ENCODE data around the gene SLC9A8. TPM values are rescaled to one million over a fixed set of nuclear protein-coding genes. Genes with fewer than 3 reads are reported as not detected.

SLC9A8 gene
- total RNA-seq, 1 experiment from 2014 or later, result 6.5 TPM

DNA sequence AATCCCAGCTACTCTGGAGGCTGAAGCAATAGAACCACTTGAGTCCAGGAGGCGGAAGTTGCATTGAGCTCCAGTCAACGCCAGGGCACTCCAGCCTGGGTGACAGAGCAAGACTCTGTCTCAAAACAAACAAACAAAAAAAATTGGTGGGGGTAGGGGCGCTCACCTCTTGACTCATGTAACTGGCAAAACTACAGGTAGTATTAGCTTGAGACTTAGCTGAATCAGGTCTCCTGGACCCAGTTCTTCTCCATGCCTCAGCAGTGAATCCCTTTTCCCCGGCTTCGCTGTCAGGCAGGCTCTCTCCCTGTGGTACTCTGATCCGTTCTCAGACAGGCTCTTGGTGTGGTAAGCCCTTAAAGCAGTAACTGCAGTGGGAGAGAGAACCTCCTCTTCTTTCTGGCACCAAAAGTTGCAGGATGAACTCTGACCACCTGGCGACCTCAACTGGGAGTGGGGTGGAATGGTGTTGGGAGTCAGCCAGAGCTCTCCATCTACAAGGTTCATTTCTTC lies 12.9 kb downstream of the SLC9A8 start:
- no peaks in the 10 kb centered on the region for H3K4me1 Mint-ChIP-seq
- H3K4me3 Mint-ChIP-seq, result no peak overlapping the region
- H3K27ac Mint-ChIP-seq, result peak overlapping the region; percentile 80; the same call in 1 of the 2 replicates
- H3K27me3 Mint-ChIP-seq (ENCODE audit: low read depth), result no peaks in the 10 kb centered on the region
- DNase-seq (ENCODE audit: low spot score), result no peak
- H3K36me3 Mint-ChIP-seq, result peaks cover 18% of the 10 kb centered on the region
- H3K9me3 Mint-ChIP-seq, result no peaks in the 10 kb centered on the region
- TF ChIP-seq, protein P1, sequence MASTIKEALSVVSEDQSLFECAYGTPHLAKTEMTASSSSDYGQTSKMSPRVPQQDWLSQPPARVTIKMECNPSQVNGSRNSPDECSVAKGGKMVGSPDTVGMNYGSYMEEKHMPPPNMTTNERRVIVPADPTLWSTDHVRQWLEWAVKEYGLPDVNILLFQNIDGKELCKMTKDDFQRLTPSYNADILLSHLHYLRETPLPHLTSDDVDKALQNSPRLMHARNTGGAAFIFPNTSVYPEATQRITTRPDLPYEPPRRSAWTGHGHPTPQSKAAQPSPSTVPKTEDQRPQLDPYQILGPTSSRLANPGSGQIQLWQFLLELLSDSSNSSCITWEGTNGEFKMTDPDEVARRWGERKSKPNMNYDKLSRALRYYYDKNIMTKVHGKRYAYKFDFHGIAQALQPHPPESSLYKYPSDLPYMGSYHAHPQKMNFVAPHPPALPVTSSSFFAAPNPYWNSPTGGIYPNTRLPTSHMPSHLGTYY (CRISPR knock-in tag; IDR thresholded peaks at IDR 0.05), result no peak
- TF ChIP-seq RORB (CRISPR knock-in tag; IDR thresholded peaks at IDR 0.05) (no peak), TP53 (CRISPR knock-in tag; IDR thresholded peaks at IDR 0.05) (no peak), ZNF232 (CRISPR knock-in tag; IDR thresholded peaks at IDR 0.05) (no peak), SP1 (CRISPR knock-in tag; conservative IDR thresholded peaks at IDR 0.05) (no peak), NFE2L1 (CRISPR knock-in tag; IDR thresholded peaks at IDR 0.05) (no peak), ZNF138 (CRISPR knock-in tag; conservative IDR thresholded peaks at IDR 0.05) (no peak), ESRRA (CRISPR knock-in tag; IDR thresholded peaks at IDR 0.05; ENCODE audit: borderline replicate concordance) (no peak), ZNF416 (CRISPR knock-in tag; IDR thresholded peaks at IDR 0.05) (no peak), SMAD3 (CRISPR knock-in tag; IDR thresholded peaks at IDR 0.05; ENCODE audit: borderline replicate concordance) (no peak), MYBL2 (CRISPR knock-in tag; IDR thresholded peaks at IDR 0.05) (no peak), RELA (CRISPR knock-in tag; IDR thresholded peaks at IDR 0.05; ENCODE audit: borderline replicate concordance) (no peak), ZBTB21 (CRISPR knock-in tag; IDR thresholded peaks at IDR 0.05; ENCODE audit: borderline replicate concordance) (no peak), SMAD4 (CRISPR knock-in tag; IDR thresholded peaks at IDR 0.05) (no peak), ZNF396 (CRISPR knock-in tag; IDR thresholded peaks at IDR 0.05; ENCODE audit: borderline replicate concordance) (no peak), OVOL2 (CRISPR knock-in tag; IDR thresholded peaks at IDR 0.05; ENCODE audit: borderline replicate concordance) (no peak), CREB1 (CRISPR knock-in tag; IDR thresholded peaks at IDR 0.05) (no peak)
- TF ChIP-seq, protein P2, sequence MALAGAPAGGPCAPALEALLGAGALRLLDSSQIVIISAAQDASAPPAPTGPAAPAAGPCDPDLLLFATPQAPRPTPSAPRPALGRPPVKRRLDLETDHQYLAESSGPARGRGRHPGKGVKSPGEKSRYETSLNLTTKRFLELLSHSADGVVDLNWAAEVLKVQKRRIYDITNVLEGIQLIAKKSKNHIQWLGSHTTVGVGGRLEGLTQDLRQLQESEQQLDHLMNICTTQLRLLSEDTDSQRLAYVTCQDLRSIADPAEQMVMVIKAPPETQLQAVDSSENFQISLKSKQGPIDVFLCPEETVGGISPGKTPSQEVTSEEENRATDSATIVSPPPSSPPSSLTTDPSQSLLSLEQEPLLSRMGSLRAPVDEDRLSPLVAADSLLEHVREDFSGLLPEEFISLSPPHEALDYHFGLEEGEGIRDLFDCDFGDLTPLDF (CRISPR knock-in tag; IDR thresholded peaks at IDR 0.05), result no peak
- TF ChIP-seq, protein P3, sequence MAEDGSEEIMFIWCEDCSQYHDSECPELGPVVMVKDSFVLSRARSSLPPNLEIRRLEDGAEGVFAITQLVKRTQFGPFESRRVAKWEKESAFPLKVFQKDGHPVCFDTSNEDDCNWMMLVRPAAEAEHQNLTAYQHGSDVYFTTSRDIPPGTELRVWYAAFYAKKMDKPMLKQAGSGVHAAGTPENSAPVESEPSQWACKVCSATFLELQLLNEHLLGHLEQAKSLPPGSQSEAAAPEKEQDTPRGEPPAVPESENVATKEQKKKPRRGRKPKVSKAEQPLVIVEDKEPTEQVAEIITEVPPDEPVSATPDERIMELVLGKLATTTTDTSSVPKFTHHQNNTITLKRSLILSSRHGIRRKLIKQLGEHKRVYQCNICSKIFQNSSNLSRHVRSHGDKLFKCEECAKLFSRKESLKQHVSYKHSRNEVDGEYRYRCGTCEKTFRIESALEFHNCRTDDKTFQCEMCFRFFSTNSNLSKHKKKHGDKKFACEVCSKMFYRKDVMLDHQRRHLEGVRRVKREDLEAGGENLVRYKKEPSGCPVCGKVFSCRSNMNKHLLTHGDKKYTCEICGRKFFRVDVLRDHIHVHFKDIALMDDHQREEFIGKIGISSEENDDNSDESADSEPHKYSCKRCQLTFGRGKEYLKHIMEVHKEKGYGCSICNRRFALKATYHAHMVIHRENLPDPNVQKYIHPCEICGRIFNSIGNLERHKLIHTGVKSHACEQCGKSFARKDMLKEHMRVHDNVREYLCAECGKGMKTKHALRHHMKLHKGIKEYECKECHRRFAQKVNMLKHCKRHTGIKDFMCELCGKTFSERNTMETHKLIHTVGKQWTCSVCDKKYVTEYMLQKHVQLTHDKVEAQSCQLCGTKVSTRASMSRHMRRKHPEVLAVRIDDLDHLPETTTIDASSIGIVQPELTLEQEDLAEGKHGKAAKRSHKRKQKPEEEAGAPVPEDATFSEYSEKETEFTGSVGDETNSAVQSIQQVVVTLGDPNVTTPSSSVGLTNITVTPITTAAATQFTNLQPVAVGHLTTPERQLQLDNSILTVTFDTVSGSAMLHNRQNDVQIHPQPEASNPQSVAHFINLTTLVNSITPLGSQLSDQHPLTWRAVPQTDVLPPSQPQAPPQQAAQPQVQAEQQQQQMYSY (CRISPR knock-in tag; IDR thresholded peaks at IDR 0.05), result no peak
- TF ChIP-seq, protein P4, sequence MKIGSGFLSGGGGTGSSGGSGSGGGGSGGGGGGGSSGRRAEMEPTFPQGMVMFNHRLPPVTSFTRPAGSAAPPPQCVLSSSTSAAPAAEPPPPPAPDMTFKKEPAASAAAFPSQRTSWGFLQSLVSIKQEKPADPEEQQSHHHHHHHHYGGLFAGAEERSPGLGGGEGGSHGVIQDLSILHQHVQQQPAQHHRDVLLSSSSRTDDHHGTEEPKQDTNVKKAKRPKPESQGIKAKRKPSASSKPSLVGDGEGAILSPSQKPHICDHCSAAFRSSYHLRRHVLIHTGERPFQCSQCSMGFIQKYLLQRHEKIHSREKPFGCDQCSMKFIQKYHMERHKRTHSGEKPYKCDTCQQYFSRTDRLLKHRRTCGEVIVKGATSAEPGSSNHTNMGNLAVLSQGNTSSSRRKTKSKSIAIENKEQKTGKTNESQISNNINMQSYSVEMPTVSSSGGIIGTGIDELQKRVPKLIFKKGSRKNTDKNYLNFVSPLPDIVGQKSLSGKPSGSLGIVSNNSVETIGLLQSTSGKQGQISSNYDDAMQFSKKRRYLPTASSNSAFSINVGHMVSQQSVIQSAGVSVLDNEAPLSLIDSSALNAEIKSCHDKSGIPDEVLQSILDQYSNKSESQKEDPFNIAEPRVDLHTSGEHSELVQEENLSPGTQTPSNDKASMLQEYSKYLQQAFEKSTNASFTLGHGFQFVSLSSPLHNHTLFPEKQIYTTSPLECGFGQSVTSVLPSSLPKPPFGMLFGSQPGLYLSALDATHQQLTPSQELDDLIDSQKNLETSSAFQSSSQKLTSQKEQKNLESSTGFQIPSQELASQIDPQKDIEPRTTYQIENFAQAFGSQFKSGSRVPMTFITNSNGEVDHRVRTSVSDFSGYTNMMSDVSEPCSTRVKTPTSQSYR (CRISPR knock-in tag; IDR thresholded peaks at IDR 0.05), result no peak
- peak; percentile 73 for ATAC-seq
- CTCF ChIA-PET, result interaction anchor here (0.6 to 2.0 kb wide), 13 partner anchors 12 to 341 kb away, joined by 3 to 10 read pairs (median 4); partner anchors contain the start of gene SLC9A8
- POLR2A ChIA-PET, result interaction anchor here (0.8 kb wide), 1 partner anchor 10 kb away, joined by 4 read pairs; no protein-coding TSS in a partner anchor
